OCI-LY7 (cell line): ENCODE data around the gene LYRM4.

Experiments
- CTCF ChIP-seq: fragments of 200-600 bp; sonication (generic); conservative IDR thresholded peaks from 2 replicates; pipeline ENCODE4 v1.5.1; 2014; ENCODE audit warnings: mild to moderate bottlenecking, antibody characterized with exemption, low read length, moderate library complexity, mixed read lengths
- EZH2phosphoT487 ChIP-seq: fragments of 200-600 bp; sonication (generic); IDR thresholded peaks from 2 replicates; pipeline ENCODE4 v1.6.1; 2018; ENCODE audit warnings: low read depth, borderline replicate concordance, mild to moderate bottlenecking, mixed run types, antibody characterized with exemption, low read length, moderate library complexity, mixed read lengths

GRCh38 chr6:5290097-5290496 is 29.3 kb upstream of the LYRM4 start:
- TF ChIP-seq EZH2phosphoT487: no peak
- TF ChIP-seq CTCF: no peak
